ENCODE measurements around the gene PRDM8.
A peak's percentile ranks its signal among the peaks of the same experiment; 100 is the strongest.

The PRDM8 gene

GRCh38 chr4:80183250-80184052 is 13.9 kb upstream of the PRDM8 start:
- no peak for DNase-seq (ENCODE audit: low spot score)

DNA sequence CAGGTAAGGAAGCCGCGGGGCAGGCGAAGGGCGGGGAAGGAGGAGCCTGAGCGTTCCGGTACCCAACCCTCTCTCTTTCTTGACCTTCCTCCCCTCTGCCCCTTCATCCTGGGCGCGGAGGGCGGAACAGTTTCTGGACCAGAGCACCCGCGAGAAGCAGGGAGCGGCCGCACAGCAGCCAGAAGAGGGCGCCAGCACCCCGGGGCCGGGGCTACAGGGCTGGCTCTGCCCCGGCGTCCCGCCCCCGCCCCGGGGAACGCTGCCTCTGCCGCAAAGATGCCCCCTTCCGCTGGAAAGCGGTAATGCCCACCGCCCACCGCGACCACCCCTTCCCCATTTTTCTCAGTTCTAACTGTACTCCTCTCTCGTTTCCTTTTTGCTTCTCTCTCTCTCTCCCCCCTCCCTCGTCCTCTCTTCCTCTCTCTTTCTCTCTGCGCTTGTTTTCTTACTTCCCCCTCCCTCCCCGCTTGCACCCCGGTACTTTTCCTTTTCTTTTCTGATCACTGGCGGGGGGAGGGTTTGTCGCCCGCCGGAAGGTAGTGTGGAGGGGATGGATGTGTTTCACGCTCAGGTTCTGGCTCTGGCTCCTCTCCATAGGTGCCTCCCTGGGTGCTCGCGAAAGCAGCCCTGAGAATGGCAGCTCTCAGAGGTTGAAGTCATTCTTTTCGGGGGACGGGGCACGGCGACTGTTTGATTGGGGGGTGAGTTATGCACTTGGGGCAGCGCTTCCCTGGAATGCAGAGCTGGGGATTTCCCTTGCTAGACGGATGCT is 13.1 kb upstream of the PRDM8 start:
- DNase-seq (ENCODE audit: low spot score): peak; percentile 83

DNA sequence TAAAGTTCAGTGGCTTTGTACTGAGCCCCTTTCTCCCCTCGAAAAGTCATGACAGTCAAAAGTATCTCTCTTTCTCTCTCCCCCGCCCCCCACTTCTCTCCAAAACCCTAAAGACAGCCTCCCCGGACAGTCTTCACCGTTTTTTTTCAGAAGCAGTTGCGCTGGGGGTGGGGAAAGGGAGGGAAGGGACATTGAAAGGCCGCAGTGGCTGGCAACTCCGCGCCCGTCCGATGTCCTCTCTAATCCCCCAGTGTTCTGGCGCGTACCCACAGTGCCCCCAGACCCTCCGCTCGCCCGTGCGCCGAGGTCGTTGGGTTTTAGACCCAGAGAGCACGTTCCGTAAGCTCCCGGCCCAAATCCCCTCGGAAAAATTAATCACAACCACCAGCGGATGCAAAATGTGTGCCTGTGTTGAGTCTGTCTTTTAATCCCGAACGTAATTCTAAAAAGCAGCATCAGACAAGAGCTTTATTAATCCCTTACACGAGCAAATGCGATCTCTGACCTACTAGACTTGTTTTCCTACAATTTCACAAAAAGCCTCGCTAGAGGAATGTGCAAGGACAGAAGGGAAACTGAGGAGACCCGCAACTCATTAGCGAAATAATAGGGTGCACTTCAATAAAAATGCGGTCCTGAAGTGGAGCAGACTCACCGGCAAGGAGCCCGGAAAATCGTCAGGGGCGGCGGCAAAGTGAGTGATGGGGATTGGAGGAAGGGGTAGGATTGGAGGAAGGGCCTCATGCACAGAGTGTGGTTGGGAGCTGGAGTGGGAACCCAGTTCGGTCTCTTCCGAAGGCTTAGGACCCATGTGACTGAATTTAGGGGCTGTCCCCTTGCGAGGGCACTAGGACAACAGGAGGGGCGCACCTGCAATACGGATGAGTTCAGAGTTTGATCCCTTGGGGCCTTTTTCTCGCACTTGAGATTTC is 12.2 kb upstream of the PRDM8 start:
- DNase-seq (ENCODE audit: low spot score): peak; percentile 37

- peak; percentile 37 for DNase-seq (ENCODE audit: low spot score)
These were observed 11.3 kb upstream of the PRDM8 start for GRCh38 chr4:80185787-80186548.

- DNase-seq (ENCODE audit: low spot score): peak; percentile 87
These were observed 10.6 kb upstream of the PRDM8 start for GRCh38 chr4:80186676-80187075.

- peak; percentile 50 for DNase-seq (ENCODE audit: low spot score)
These were observed 9.6 kb upstream of the PRDM8 start for GRCh38 chr4:80187677-80188076.

DNA sequence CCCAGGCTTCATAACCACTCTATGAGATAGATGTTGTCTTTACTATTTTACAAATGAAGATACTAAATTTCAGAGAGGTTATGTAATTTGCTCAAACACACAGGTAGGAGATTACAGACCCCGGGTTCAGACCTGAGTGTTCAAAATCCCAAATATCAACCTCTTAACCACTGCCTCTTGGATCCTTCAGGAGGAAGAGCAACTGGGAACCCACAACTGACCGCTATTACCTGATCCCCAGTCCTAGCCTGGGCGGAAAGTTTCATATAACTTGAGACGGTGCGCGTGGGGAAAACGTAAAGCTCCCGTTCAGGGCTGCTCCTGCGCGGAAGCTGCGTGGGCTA is 8.9 kb upstream of the PRDM8 start:
- DNase-seq (ENCODE audit: low spot score): no peak

- no peak for DNase-seq (ENCODE audit: low spot score)
These were observed 8.4 kb upstream of the PRDM8 start for GRCh38 chr4:80188801-80189458.

GRCh38 chr4:80189581-80189955 is 7.7 kb upstream of the PRDM8 start:
- no peak for DNase-seq (ENCODE audit: low spot score)

GRCh38 chr4:80189956-80190677 is 7.2 kb upstream of the PRDM8 start:
- no peak for DNase-seq (ENCODE audit: low spot score)

- DNase-seq (ENCODE audit: low spot score): no peak
These were observed 4.9 kb upstream of the PRDM8 start for GRCh38 chr4:80192252-80192866.

GRCh38 chr4:80192937-80193336 is 4.4 kb upstream of the PRDM8 start:
- no peak for DNase-seq (ENCODE audit: low spot score)

DNA sequence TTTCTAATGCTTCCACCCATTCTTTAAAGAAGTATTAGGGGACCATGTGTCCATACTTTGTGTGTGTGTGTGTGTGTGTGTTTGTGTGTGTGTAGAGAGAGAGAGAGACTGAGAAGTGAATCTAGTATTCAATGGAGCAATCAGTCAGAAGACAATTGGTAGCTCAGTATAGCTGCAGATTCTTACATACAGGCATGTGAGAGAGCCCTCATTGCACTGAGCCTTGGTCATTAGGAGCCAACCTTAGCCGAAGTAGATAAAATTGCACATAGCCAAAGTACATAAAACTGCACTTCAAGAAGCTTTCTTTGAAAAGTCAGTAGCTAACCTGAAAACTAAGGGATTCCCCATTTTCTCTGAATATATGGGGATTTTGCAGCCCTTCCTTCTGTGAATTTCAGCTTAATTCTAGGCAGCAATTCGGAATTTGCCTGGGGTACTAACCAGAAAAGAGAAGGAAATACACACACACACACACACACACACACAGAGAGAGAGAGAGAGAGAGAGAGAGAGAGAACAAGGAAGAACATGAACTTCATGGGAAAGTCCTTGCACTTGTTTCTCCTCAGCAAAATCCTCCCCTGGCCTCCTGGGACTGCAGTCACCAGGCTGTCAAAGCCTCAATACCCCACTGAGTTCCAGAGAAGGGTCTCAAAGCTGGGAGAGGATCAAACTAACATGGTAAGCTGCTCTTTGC is 1.7 kb upstream of the PRDM8 start:
- no peak for DNase-seq (ENCODE audit: low spot score)

DNA sequence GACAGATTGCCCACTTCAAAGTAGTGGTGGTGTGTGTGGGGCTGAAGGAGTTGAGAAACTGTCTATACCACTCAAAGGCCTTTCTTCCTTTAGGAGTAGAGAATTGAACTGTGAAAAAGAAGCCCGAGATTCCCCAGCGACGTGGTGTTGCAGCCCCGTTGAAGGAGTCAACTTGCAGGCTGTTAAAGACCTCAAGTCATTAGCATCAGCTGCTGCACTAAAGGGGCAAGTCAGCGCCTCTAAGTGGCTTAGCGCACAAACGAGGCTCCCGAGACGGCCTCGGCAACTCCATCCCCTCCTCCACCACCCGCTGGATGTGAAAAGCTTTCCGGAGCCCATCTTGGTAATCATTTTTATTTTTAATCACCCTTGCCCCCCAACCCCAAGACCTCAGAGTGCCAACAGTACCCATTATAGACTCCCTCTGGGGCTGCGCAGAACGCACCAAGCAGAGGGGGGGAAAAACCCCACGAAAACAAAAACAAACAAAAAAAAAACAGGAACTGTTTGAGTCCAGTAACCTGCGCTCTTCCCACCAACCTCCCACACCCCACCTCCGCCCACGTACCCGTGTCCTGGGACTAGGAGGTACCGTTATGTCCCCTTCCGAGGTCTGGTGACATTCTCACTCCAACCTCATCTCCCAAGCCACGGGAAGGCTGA is 913 bp upstream of the PRDM8 start:
- DNase-seq (ENCODE audit: low spot score): peak; percentile 74

DNA sequence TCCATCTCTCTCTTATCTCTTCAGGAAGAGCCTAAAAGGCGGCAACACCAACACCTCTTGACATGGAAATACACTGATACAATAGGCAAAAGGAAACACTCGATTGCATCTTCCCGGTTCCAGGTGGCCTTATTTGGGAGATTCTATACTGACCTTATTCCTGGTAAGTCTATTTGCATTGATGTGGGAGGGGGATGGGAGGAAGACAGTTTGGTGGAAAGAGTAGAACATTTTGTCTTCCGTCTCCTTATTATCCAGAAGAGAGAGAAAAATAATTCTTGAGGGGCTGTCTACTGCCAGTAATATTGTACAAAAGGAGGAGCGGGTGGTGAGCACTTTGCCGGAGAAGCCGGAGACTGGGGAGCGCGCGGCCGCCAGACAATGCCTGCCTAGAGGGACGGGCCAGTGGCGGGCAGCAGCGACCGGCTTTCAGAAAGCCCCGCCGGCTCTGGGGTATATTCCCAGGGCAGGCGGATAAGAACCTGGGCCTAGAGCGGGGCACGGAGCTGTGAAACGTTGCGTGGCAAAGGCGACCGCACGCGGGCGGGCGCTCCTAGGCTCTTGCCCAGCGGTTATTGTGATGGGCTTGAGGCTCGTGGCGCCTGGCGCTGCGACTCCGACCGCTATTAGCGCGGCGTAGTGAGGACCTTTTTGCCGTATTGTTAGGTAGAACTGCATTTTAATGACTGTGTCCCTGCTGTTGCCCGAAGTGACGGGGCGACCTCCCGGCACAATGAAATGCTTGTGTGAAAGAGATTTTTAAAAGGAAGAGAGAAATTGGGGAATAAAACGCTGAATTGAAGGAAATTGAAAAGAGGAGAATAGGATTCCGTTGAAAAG is 518 bp downstream of the PRDM8 start:
- DNase-seq (ENCODE audit: low spot score): no peak

DNA sequence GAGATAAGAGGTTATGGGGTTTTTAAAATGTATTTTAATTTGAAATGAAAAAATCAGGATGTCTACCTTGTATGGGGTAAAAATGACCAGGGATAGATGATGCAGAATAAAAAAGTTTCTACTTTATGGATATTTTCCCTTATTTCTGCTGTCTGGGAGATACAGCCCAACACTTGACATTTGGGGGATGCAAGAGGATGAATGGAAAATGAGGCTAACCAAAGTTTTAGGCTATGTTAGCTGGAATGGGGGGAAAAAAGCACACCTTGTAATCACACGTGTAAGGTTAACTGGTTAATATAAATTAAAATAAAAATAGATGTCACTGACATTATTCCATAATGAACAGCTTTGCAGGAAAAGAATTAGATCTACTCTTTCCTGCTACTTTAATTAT is 1.1 kb downstream of the PRDM8 start:
- DNase-seq (ENCODE audit: low spot score): no peak

DNA sequence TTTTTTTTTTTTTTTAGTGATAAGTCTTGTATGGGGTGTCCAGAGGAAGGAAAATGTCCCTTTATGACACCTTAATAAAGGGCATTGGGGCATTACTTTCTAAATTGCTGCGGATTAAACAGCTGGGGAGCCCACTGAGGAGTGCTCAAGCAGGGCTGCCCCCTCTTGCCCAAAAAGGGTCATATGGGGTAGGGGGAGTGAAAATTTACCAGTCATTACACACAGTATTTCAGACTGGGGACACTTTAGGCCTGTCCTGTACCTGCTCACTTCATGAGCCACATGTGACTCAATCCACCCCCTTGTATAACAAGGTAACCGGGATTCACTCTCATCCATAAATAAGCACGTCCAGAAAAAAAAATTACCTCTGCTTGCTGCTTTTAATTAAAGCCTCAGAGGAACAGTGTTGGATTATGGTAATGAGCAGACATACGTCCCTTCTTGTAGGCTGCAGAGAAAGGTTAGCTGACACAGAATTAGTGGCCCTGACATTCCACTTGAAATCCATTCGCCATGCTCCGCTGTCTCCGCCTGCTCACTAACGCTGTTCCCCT is 1.8 kb downstream of the PRDM8 start:
- no peak for DNase-seq (ENCODE audit: low spot score)

DNA sequence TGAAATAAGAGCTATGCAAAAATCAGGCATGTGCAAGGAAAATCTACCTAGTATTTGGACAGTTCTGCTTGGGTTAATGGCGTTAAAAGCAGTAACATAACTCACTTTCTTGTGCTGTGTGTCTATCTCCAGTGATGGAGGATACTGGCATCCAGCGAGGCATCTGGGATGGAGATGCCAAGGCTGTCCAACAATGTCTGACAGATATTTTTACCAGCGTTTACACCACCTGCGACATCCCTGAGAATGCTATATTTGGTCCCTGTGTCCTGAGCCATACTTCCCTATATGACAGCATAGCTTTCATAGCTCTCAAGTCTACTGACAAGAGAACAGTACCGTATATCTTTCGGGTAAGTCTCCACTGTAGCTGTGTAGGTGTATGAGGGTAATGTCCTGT is 2.6 kb downstream of the PRDM8 start:
- no peak for DNase-seq (ENCODE audit: low spot score)

Data from globus pallidus (tissue), 1 donor.